GM12878 (cell line): ENCODE results near the gene XPNPEP1. TPM values are rescaled to one million over a fixed set of nuclear protein-coding genes. Genes with fewer than 3 reads are reported as not detected.

ENCODE experiments used
- ATAC-seq: fragments of 200-7000 bp; cut with Tn5 transposase; 3 replicates; pipeline ENCODE4 v1.9.1; 2020; ENCODE audit warnings: mild to moderate bottlenecking, moderate library complexity
- BruUV-seq: library from RNA; stranded (reverse); fragments of 400-500 nt; replicated peaks from 2 replicates; lab custom pipeline; 2021; lab: Mats Ljungman, UMichigan
- CTCF ChIA-PET: fragments of 300-600 bp; sonication (Branson Sonifier 250); formaldehyde crosslinking; extraction: SDS; loops from one replicate; lab custom pipeline; 2021; ENCODE audit warnings: inconsistent platforms; lab: Yijun Ruan, JAX
- POLR2A ChIA-PET: fragments of 350-600 bp; formaldehyde crosslinking; extraction: SDS; loops from one replicate; lab custom pipeline; 2021; ENCODE audit warnings: inconsistent platforms; lab: Charles Lee
- RAD21 ChIA-PET: fragments of 300-600 bp; sonication (Branson Sonifier 250); formaldehyde crosslinking; loops from one replicate; lab custom pipeline; 2023; ENCODE audit warnings: antibody characterized with exemption; ENCODE audit not compliant: unreplicated experiment; lab: Charles Lee
- SMC1A ChIA-PET: fragments of 300-600 bp; sonication (Branson Sonifier 250); formaldehyde crosslinking; loops from one replicate; lab custom pipeline; 2023; ENCODE audit not compliant: unreplicated experiment, uncharacterized antibody; lab: Charles Lee
- DNase-seq: peaks from one replicate; pipeline ENCODE4 v3.0.0-alpha.2; 2011; ENCODE audit warnings: low read depth, low spot score
- FAIRE-seq: peaks from 3 replicates; lab custom pipeline; 2011; peaks lifted over from hg19 to GRCh38; lab: Jason Lieb, UNC
- H2AFZ ChIP-seq: 2 replicates; pipeline ENCODE4 v1.6.0; 2011; ENCODE audit warnings: low read depth, low read length, control low read depth; ENCODE audit not compliant: control insufficient read depth
- H3K27ac ChIP-seq: 2 replicates; pipeline ENCODE4 v1.5.1; 2011; ENCODE audit warnings: control low read depth; ENCODE audit not compliant: control insufficient read depth, insufficient read depth
- H3K27me3 ChIP-seq, 2 experiments: replicated peaks in 1 of 2; 2 replicates each; pipeline versions ENCODE4 v1.6.0 to v1.6.1; 2011; ENCODE audit warnings: low read length in 1 of 2; ENCODE audit not compliant: control insufficient read depth in 2 of 2, insufficient read depth in 2 of 2
- H3K36me3 ChIP-seq, 2 experiments: 2 replicates each; pipeline ENCODE4 v1.5.1; 2011; ENCODE audit warnings: low read length in 1 of 2; ENCODE audit not compliant: control insufficient read depth in 2 of 2, insufficient read depth in 2 of 2
- H3K4me1 ChIP-seq: 2 replicates; pipeline ENCODE4 v1.6.1; 2011; ENCODE audit warnings: mild to moderate bottlenecking, low read length, moderate library complexity, mixed read lengths; ENCODE audit not compliant: control insufficient read depth, insufficient read depth
- H3K4me2 ChIP-seq: 2 replicates; pipeline ENCODE4 v1.6.0; 2011; ENCODE audit warnings: control low read depth; ENCODE audit not compliant: control insufficient read depth, insufficient read depth
- H3K4me3 ChIP-seq: fragments of 200-600 bp; sonication (generic); 2 replicates; pipeline ENCODE4 v1.5.1; 2016
- H3K79me2 ChIP-seq: 2 replicates; pipeline ENCODE4 v1.6.0; 2011; ENCODE audit warnings: low read length; ENCODE audit not compliant: control insufficient read depth, insufficient read depth
- H3K9ac ChIP-seq: 2 replicates; pipeline ENCODE4 v1.8.0; 2011; ENCODE audit warnings: low read length, control low read depth, mixed read lengths; ENCODE audit not compliant: control insufficient read depth, insufficient read depth
- H3K9me3 ChIP-seq: replicated peaks from 3 replicates; pipeline ENCODE4 v1.5.1; 2011; ENCODE audit warnings: mild to moderate bottlenecking, low read length; ENCODE audit not compliant: control insufficient read depth, insufficient read depth
- H4K20me1 ChIP-seq: 2 replicates; pipeline ENCODE4 v1.6.0; 2011; ENCODE audit not compliant: control insufficient read depth, insufficient read depth
- CREB1 ChIP-seq: IDR thresholded peaks from 2 replicates; pipeline ENCODE4 v1.6.1; 2012; ENCODE audit warnings: low read depth, mild to moderate bottlenecking, inconsistent platforms
- SPI1 ChIP-seq: IDR thresholded peaks from 2 replicates; pipeline ENCODE4 v1.6.1; 2011; ENCODE audit warnings: low read depth, mild to moderate bottlenecking, low read length, moderate library complexity, borderline replicate concordance; ENCODE audit not compliant: insufficient read depth
- ZNF592 ChIP-seq: fragments of 450-650 bp; IDR thresholded peaks from 2 replicates; pipeline ENCODE4 v1.6.1; 2017; ENCODE audit warnings: mild to moderate bottlenecking, moderate library complexity
- WGBS: methylation state at CpG from one replicate; pipeline ENCODE4 v1.1.6; 2016; ENCODE audit warnings: low lambda C conversion rate; ENCODE audit not compliant: insufficient replicate concordance, insufficient coverage; ENCODE audit errors: missing lambda C conversion rate; 5-methylcytosine and 5-hydroxymethylcytosine counted together
- in situ Hi-C: fragments of 300-500 bp; cut with MboI; formaldehyde crosslinking; loops from 9 replicates; pipeline ENCODE4 v1.14.3; 2018; ENCODE audit warnings: mixed read lengths
- intact Hi-C: fragments of 100-400 bp; cut with micrococcal nuclease; formaldehyde crosslinking; loops from one replicate; pipeline ENCODE4 v1.14.2; 2022; ENCODE audit not compliant: unreplicated experiment
- polyA plus RNA-seq, 11 experiments: library from polyadenylated mRNA; depleted of rRNA in 4 of 11; unstranded in 6 of 11; stranded (reverse) in 5 of 11; fragments of >200 nt; fragmentation: Nextera tagmentation in 4 of 11; fragmentation: Illumina TruSeq in 1 of 11; extraction: Ambion mirVana in 4 of 11; extraction: Trizol in 1 of 11; gene quantifications; 1 replicate in 1 of 11; 2 replicates in 10 of 11; pipeline versions ENCODE4 v1.2.1 to v1.2.3, GENCODE V29; 2011 to 2016; ENCODE audit warnings: inconsistent platforms in 2 of 11, missing spikeins in 2 of 11, low read depth in 1 of 11
- total RNA-seq, 4 experiments: library from RNA; depleted of rRNA in 3 of 4; stranded (reverse); fragments of >200 nt in 3 of 4; fragmentation: Illumina TruSeq in 1 of 4; extraction: Trizol in 1 of 4; gene quantifications; 2 replicates each; pipeline versions ENCODE4 v1.2.1 to v1.2.3, GENCODE V29; 2013 to 2021

XPNPEP1 gene
- total and polyA plus RNA-seq, 10 of the 15 experiments (the other 5 are each of a cell fraction or from before 2014, with no cell fraction given), result 22.7 to 108 (median 43.5) TPM

- no peak for TF ChIP-seq ZNF592
- TF ChIP-seq, all 136 proteins: peak for 0
Observed at GRCh38 chr10:109941236-109941862, 18.0 kb upstream of the XPNPEP1 start (continued).

GRCh38 chr10:109940553-109940952, 17.2 kb upstream of the XPNPEP1 start:
- ATAC-seq (0 out of 3 replicates have a peak, but pooled peaks have one; percentile 40), DNase-seq (no peak), FAIRE-seq (peak; percentile 18)
- peak; percentile 74 for TF ChIP-seq SPI1
- TF ChIP-seq CREB1, result no peak
- Histone ChIP-seq H3K9me3 (no peaks in the 10 kb centered on the region), H3K4me3 (no peak overlapping the region), H3K4me1 (no peaks in the 10 kb centered on the region), H3K27ac (no peak overlapping the region), H3K4me2 (no peak overlapping the region), H4K20me1 (no peaks in the 10 kb centered on the region), H2AFZ (no peak overlapping the region), H3K9ac (no peak overlapping the region), H3K79me2 (no peaks in the 10 kb centered on the region), H3K27me3 (no peaks in the 10 kb centered on the region), H3K36me3 (no peaks in the 10 kb centered on the region)
- ChIA-PET SMC1A (no interaction called here), CTCF (no interaction called here), RAD21 (interaction anchor here (1.0 kb wide), 1 partner anchor 42 kb away, joined by 3 read pairs; no protein-coding TSS in a partner anchor), POLR2A (no interaction called here)
- BruUV-seq, result no TSS peak
- in situ Hi-C loops (no loop called here), intact Hi-C loops (no loop called here)
- WGBS, result 74% methylated on average over 3 of the region's 3 CpGs
